ENCODE measurements around the gene COL26A1.
A peak's percentile ranks its signal among the peaks of the same experiment; 100 is the strongest.
"Not testable (repeated sequence)": the region's sequence is repeated elsewhere in the genome, so short reads cannot be mapped to it uniquely, and the experiment has no call there.

Gene COL26A1

GRCh38 chr7:101362334-101363195 is at the start of gene COL26A1:
TSS of gene COL26A1 (plus strand) at chr7:101362875. CDS start at chr7:101363033, 158 bp downstream.
- Histone ChIP-seq H3K4me3 (peak within 1 kb of the TSS in 6 of 7 experiments; percentile 10 to 39 (median 16)), H3K27ac (no peak within 1 kb of the TSS)

- Histone ChIP-seq H3K4me3 (no peak overlapping the region), H3K27ac (no peak overlapping the region)
Measured at GRCh38 chr7:101315336-101315735, 47.3 kb upstream of the COL26A1 start.

GRCh38 chr7:101319401-101319800 is 43.3 kb upstream of the COL26A1 start:
- Histone ChIP-seq H3K27ac (no peak overlapping the region), H3K4me3 (no peak overlapping the region)

- peak within 1 kb of the TSS in 20 of 21 experiments; percentile 28 to 90 (median 74) for H3K27ac ChIP-seq
- peak within 1 kb of the TSS; percentile 67 to 84 (median 77) for H3K4me3 ChIP-seq
Measured at GRCh38 chr7:101321491-101322401, 40.9 kb upstream of the COL26A1 start, which contains the start of gene IFT22. TSS of gene IFT22 (minus strand) at chr7:101321812. CDS start at chr7:101321709, 103 bp downstream.

GRCh38 chr7:101328159-101328558 is 34.5 kb upstream of the COL26A1 start:
- no peak overlapping the region for H3K4me3 ChIP-seq
- H3K27ac ChIP-seq, result no peak overlapping the region

- Histone ChIP-seq H3K27ac (no peak overlapping the region), H3K4me3 (no peak overlapping the region)
Measured at GRCh38 chr7:101330011-101330484, 32.6 kb upstream of the COL26A1 start.

GRCh38 chr7:101332026-101332425 is 30.6 kb upstream of the COL26A1 start:
- H3K27ac ChIP-seq, result no peak overlapping the region
- H3K4me3 ChIP-seq, result no peak overlapping the region

GRCh38 chr7:101333912-101334311 is 28.8 kb upstream of the COL26A1 start:
- Histone ChIP-seq H3K27ac (no peak overlapping the region), H3K4me3 (no peak overlapping the region)

GRCh38 chr7:101340379-101340778 is 22.3 kb upstream of the COL26A1 start:
- Histone ChIP-seq H3K4me3 (no peak overlapping the region), H3K27ac (no peak overlapping the region)

GRCh38 chr7:101342892-101343291 is 19.8 kb upstream of the COL26A1 start:
- Histone ChIP-seq H3K4me3 (no peak overlapping the region), H3K27ac (no peak overlapping the region)

- H3K27ac ChIP-seq, result no peak overlapping the region
- H3K4me3 ChIP-seq, result no peak overlapping the region
Measured at GRCh38 chr7:101347477-101347876, 15.2 kb upstream of the COL26A1 start.

- not testable (repeated sequence) for H3K4me3 ChIP-seq, H3K27ac ChIP-seq
Measured at GRCh38 chr7:101348456-101349067, 14.1 kb upstream of the COL26A1 start.

GRCh38 chr7:101349300-101349699 is 13.4 kb upstream of the COL26A1 start:
- H3K27ac ChIP-seq, H3K4me3 ChIP-seq: not testable (repeated sequence)

- H3K4me3 ChIP-seq, result no peak overlapping the region
- H3K27ac ChIP-seq, result no peak overlapping the region
Measured at GRCh38 chr7:101352920-101353308, 9.8 kb upstream of the COL26A1 start.

GRCh38 chr7:101357433-101357832 is 5.2 kb upstream of the COL26A1 start:
- Histone ChIP-seq H3K27ac (no peak overlapping the region), H3K4me3 (no peak overlapping the region)

GRCh38 chr7:101363196-101363733 is 590 bp downstream of the COL26A1 start:
- Histone ChIP-seq H3K27ac (no peak overlapping the region), H3K4me3 (peak overlapping the region in 6 of 7 experiments; percentile 10 to 39 (median 16))

GRCh38 chr7:101363734-101364374 is 1.2 kb downstream of the COL26A1 start:
- no peak overlapping the region for H3K27ac ChIP-seq

GRCh38 chr7:101365956-101366355 is 3.3 kb downstream of the COL26A1 start:
- H3K27ac ChIP-seq, result no peak overlapping the region
- H3K4me3 ChIP-seq, result no peak overlapping the region

More at GRCh38 chr7:101363734-101364374, 1.2 kb downstream of the COL26A1 start:
- peak overlapping the region in 6 of 7 experiments; percentile 10 to 39 (median 16) for H3K4me3 ChIP-seq

GRCh38 chr7:101367676-101368075 is 5.0 kb downstream of the COL26A1 start:
- Histone ChIP-seq H3K4me3 (no peak overlapping the region), H3K27ac (no peak overlapping the region)

All from skin epidermis (tissue), 12 donors.